H1 (cell line): ENCODE measurements around the gene ATG4C.
"Not testable (repeated sequence)": the region's sequence is repeated elsewhere in the genome, so short reads cannot be mapped to it uniquely, and the experiment has no call there.

ENCODE experiments used
- EZH2 ChIP-seq: fragments of 200-600 bp; sonication (generic); IDR thresholded peaks from 2 replicates; pipeline ENCODE4 v1.7.1; 2012; ENCODE audit warnings: low read depth, mild to moderate bottlenecking, moderate library complexity, low read length, inconsistent platforms; ENCODE audit not compliant: severe bottlenecking
- POLR2A ChIP-seq, 2 experiments: IDR thresholded peaks; 1 replicate in 1 of 2; 2 replicates in 1 of 2; pipeline ENCODE4 v1.6.1; 2011; ENCODE audit warnings: low read depth in 2 of 2, low read length in 2 of 2, mild to moderate bottlenecking in 2 of 2; ENCODE audit errors: control extremely low read depth in 1 of 2
- SIN3A ChIP-seq, 2 experiments: IDR thresholded peaks in 1 of 2; conservative IDR thresholded peaks in 1 of 2; 2 replicates each; pipeline ENCODE4 v1.6.1; 2011 to 2012; ENCODE audit warnings: low read length in 2 of 2, improper control_type of control experiment in 1 of 2, low read depth in 1 of 2, mild to moderate bottlenecking in 1 of 2
- SP4 ChIP-seq: IDR thresholded peaks from 2 replicates; pipeline ENCODE4 v1.6.1; 2012; ENCODE audit warnings: low read length, inconsistent platforms
- ZNF274 ChIP-seq: IDR thresholded peaks from 2 replicates; pipeline ENCODE4 v1.7.0; 2012; ENCODE audit warnings: low read length, borderline replicate concordance; ENCODE audit errors: extremely low read depth
- TF ChIP-seq, protein P1 (sequence below): IDR thresholded peaks from 2 replicates; pipeline ENCODE4 v1.6.1; 2011; ENCODE audit warnings: low read length, improper control_type of control experiment
- TF ChIP-seq, protein P2 (sequence below), 3 experiments: IDR thresholded peaks; 1 replicate in 2 of 3; 2 replicates in 1 of 3; pipeline versions ENCODE4 v1.5.1 to v1.6.1; 2011; ENCODE audit warnings: low read length in 3 of 3, mild to moderate bottlenecking in 3 of 3, inconsistent platforms in 2 of 3, low read depth in 1 of 3, moderate library complexity in 1 of 3; ENCODE audit not compliant: insufficient read depth in 1 of 3; ENCODE audit errors: control extremely low read depth in 1 of 3

DNA sequence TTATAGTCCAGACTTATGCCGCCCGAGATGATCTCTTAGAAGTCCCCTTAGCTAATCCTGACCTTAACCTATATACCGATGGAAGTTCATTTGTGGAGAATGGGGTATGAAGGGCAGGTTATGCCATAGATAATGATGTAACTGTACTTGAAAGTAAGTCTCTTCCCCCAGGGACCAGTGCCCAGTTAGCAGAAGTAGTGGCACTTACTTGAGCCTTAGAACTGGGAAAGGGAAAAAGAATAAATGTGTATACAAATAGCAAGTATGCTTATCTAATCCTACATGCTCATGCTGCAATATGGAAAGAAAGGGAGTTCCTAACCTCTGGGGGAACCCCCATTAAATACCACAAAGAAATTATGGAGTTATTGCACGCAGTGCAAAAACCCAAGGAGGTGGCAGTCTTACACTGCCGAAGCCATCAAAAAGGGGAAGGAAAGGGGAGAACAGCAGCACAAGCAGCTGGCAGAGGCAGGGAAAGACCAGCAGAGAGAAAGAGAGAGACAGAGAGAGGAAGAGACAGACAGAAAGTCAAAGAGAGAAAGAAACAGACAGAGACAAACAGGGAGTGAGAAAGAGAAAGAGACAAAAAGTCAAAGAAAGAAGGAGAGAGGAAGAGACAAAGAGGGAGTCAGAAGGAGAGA lies 24.6 kb upstream of the ATG4C start:
- not testable (repeated sequence) for TF ChIP-seq EZH2; SIN3A (conservative IDR thresholded peaks at IDR 0.05 in 1 of 2, IDR thresholded peaks at IDR 0.05 in 1 of 2; ENCODE audit: low read depth in 1 of 2, low read length in 2 of 2); SP4; ZNF274; POLR2A (IDR thresholded peaks at IDR 0.05; ENCODE audit: control extremely low read depth in 1 of 2, low read depth in 2 of 2, low read length in 2 of 2)
- TF ChIP-seq, protein P1, sequence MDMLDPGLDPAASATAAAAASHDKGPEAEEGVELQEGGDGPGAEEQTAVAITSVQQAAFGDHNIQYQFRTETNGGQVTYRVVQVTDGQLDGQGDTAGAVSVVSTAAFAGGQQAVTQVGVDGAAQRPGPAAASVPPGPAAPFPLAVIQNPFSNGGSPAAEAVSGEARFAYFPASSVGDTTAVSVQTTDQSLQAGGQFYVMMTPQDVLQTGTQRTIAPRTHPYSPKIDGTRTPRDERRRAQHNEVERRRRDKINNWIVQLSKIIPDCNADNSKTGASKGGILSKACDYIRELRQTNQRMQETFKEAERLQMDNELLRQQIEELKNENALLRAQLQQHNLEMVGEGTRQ, result not testable (repeated sequence)
- TF ChIP-seq, protein P2, sequence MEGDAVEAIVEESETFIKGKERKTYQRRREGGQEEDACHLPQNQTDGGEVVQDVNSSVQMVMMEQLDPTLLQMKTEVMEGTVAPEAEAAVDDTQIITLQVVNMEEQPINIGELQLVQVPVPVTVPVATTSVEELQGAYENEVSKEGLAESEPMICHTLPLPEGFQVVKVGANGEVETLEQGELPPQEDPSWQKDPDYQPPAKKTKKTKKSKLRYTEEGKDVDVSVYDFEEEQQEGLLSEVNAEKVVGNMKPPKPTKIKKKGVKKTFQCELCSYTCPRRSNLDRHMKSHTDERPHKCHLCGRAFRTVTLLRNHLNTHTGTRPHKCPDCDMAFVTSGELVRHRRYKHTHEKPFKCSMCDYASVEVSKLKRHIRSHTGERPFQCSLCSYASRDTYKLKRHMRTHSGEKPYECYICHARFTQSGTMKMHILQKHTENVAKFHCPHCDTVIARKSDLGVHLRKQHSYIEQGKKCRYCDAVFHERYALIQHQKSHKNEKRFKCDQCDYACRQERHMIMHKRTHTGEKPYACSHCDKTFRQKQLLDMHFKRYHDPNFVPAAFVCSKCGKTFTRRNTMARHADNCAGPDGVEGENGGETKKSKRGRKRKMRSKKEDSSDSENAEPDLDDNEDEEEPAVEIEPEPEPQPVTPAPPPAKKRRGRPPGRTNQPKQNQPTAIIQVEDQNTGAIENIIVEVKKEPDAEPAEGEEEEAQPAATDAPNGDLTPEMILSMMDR (IDR thresholded peaks at IDR 0.05; ENCODE audit: control extremely low read depth in 1 of 3, insufficient read depth in 1 of 3, low read depth in 1 of 3, low read length in 3 of 3), result not testable (repeated sequence)
